ENCODE data around the gene WFS1.

DNA sequence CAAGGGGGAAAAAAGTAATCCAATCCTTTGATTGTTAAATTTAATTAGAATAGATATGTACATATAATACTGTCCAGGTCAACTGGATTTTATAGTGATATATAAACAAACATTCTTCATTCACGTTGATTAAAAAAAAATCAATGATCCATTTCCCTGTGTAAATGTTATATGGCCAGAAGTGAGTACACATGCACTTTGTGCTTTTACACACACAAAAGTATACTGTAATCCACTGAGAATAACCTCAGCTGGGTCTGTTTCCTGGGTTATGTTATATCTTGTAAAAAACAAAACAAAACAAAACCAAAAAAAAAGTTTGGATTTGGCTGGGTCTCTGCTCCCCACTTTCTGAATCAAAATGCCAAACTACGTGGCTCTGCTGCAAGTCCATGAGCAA, 51.7 kb downstream of the WFS1 start:
- TF ChIP-seq, protein P1, sequence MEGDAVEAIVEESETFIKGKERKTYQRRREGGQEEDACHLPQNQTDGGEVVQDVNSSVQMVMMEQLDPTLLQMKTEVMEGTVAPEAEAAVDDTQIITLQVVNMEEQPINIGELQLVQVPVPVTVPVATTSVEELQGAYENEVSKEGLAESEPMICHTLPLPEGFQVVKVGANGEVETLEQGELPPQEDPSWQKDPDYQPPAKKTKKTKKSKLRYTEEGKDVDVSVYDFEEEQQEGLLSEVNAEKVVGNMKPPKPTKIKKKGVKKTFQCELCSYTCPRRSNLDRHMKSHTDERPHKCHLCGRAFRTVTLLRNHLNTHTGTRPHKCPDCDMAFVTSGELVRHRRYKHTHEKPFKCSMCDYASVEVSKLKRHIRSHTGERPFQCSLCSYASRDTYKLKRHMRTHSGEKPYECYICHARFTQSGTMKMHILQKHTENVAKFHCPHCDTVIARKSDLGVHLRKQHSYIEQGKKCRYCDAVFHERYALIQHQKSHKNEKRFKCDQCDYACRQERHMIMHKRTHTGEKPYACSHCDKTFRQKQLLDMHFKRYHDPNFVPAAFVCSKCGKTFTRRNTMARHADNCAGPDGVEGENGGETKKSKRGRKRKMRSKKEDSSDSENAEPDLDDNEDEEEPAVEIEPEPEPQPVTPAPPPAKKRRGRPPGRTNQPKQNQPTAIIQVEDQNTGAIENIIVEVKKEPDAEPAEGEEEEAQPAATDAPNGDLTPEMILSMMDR (IDR thresholded peaks at IDR 0.05 in 2 of 3, conservative IDR thresholded peaks at IDR 0.05 in 1 of 3; ENCODE audit: borderline replicate concordance in 1 of 3, insufficient read depth in 1 of 3, low read depth in 2 of 3, low read length in 2 of 3): no peak
- TF ChIP-seq RAD21 (IDR thresholded peaks at IDR 0.05; ENCODE audit: low read depth): no peak
- no peak for TF ChIP-seq EZH2phosphoT487 (IDR thresholded peaks at IDR 0.05; ENCODE audit: borderline replicate concordance)
- no peak for TF ChIP-seq POLR2AphosphoS5 (IDR thresholded peaks at IDR 0.05; ENCODE audit: low read depth, low read length)
- TF ChIP-seq EZH2 (IDR thresholded peaks at IDR 0.05): no peak

All from HCT116 (cell line).